GM15510 (cell line): ENCODE data around the gene BBS7.
A peak's percentile ranks its signal among the peaks of the same experiment; 100 is the strongest.

Source experiments
- POLR2A ChIP-seq: IDR thresholded peaks from 3 replicates; pipeline ENCODE4 v1.6.1; 2011; ENCODE audit warnings: borderline replicate concordance; ENCODE audit not compliant: insufficient read length; ENCODE audit errors: extremely low read depth

The BBS7 gene

DNA sequence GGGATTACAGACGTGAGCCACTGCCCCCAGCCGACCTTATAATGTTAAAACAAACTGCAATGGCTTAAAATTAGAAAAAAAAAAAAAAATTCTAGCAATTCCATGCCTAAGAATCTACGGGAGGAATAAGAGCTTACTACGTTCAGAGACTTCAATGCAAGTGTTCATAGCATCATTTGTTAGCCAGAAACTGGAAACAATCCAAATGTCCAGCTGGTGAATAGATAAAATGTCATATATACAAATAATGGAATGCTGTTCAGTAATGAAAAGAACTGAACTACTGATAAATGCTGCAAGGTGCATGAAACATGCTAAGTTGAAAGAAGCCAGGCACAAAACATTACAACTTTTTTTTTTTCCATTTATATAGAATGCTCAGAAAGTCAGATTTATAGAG lies 63.9 kb downstream of the BBS7 start:
- TF ChIP-seq POLR2A = no peak

- no peak for TF ChIP-seq POLR2A
Measured at GRCh38 chr4:121801715-121802075, 68.6 kb downstream of the BBS7 start.

DNA sequence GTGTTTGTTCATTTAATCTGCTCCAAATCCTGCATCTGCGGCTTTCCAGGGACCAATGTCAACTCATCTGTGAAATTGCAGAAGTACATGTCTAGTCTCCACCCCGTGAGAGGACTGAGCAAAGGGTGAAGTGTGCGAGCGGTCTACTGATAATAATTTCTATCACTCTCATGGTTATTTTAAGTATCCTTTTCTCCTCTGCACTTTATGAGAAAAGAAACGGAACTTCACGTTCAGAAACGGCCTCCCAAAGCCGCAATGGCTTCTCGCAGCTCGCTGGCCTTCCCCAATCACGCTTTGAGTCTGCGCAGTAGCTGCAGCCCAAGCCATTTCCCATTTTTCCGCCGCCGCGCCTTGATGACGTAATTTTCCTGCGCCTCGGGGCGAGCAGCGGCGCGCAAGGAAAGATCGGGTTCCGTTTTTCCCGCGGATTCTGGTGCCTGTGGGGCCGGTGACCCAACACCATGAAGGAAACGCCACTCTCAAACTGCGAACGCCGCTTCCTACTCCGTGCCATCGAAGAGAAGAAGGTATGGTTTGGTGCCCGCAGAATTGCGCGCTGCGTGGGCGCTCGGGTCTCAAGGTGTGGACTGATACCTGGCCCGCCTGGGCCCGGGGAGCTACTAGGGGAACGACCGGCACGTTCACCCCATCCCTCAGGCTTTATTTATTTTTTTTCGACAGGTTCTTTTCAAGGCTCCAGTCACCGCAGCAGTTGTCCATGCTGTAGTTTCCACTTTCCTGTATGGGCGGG lies 69.1 kb downstream of the BBS7 start, which contains the start of gene EXOSC9:
Gene EXOSC9, plus strand, starts transcription at position 363 of the 754 bp plus-strand sequence. Its CDS starts 102 bp downstream, at position 465.
- peak; percentile 79 for TF ChIP-seq POLR2A

DNA sequence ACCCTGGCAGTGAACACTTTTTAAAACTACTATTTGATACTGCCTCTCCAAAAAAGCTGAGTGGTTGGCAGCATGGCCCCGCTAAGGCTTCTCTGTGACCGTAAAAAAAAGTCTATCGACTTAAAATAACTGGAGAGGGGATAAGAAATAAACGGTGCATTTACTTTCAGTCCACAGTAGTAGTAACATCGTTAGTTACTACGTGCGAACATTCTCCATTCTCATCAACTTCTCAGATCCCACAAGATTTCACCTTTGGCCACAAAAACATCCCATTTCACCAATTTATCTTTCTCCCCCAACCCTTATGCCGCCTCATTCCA lies 69.7 kb downstream of the BBS7 start:
- TF ChIP-seq POLR2A = no peak

DNA sequence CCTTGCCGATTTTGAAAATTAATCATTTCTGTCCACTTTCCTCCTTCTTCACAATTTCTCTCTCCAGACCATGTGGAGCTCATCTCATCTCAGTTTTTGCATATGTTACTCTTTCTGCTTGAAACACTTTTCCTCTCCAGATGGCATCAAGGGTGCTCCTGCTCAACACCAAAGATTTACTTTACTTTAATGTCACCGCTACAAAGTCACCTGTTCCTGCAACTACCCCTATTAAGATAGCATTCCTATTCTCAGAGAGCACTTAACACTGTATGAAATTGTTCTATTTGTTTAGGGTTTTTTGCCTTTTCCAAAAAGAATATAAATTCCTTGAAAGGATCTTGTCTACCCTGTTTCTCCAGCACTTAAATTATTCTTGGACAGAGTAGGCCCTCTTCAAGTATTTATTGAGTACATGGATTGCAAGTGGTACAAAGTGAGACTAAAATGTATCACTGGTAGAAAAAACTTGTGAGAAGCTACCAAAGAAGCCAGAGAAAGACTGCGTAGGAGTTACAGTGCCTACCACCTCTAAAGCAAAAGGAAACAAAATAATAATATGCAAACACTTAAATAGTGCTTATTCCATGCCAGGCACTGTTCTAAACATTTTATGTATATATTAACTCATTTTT lies 70.3 kb downstream of the BBS7 start:
- TF ChIP-seq POLR2A = no peak

DNA sequence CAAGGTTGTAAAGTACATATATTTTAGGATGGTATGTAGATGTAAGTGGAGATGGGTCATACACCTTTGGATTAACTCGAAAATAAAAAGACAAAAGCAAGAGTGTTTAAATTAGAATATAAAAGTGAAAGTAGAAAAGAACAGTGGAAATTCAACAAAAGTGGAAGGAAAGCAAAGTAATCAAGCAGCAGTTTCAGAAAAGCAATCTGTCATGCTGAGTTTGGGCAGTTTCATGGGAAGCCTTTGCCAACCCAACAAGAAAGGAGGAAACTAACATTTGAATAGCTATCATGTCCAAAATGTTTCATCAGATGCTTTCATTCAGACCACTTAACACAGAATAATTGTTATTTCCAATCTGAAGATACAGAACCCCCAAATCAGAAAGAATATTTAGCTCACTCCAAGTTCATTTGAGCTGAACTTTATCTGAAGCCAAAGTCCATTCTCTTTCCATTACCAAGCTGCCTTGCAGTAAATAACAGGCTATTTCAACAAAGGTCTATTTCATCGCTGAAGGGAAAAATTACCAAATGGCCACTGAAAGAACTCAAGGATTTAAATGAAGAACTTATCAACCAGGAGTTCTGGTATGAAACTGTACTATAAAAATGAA lies 71.0 kb downstream of the BBS7 start:
- TF ChIP-seq POLR2A = no peak

- no peak for TF ChIP-seq POLR2A
Measured at GRCh38 chr4:121796283-121796682, 74.0 kb downstream of the BBS7 start.

- TF ChIP-seq POLR2A = no peak
Measured at GRCh38 chr4:121794505-121795188, 75.6 kb downstream of the BBS7 start.

GRCh38 chr4:121792966-121793365 lies 77.3 kb downstream of the BBS7 start:
- no peak for TF ChIP-seq POLR2A

GRCh38 chr4:121791481-121791880 lies 78.8 kb downstream of the BBS7 start:
- TF ChIP-seq POLR2A = no peak

DNA sequence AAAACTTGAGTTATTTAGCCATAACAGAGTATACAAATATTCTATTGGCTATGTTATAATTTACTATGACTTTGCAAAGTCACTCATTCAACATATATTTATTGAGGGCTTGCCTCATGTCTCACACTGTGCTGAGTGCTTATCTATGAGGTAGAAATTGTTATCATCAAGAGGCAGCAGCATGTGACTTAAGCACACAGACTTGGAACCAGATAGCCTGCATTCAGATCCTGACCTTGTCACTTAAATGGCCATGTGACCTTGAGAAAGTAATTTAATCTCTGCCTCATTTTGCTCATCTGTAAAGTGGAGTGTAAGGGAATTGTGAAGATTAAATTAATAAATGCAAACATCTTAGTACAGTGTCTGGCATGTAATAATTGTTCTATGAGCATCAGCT lies 79.3 kb downstream of the BBS7 start:
- no peak for TF ChIP-seq POLR2A

DNA sequence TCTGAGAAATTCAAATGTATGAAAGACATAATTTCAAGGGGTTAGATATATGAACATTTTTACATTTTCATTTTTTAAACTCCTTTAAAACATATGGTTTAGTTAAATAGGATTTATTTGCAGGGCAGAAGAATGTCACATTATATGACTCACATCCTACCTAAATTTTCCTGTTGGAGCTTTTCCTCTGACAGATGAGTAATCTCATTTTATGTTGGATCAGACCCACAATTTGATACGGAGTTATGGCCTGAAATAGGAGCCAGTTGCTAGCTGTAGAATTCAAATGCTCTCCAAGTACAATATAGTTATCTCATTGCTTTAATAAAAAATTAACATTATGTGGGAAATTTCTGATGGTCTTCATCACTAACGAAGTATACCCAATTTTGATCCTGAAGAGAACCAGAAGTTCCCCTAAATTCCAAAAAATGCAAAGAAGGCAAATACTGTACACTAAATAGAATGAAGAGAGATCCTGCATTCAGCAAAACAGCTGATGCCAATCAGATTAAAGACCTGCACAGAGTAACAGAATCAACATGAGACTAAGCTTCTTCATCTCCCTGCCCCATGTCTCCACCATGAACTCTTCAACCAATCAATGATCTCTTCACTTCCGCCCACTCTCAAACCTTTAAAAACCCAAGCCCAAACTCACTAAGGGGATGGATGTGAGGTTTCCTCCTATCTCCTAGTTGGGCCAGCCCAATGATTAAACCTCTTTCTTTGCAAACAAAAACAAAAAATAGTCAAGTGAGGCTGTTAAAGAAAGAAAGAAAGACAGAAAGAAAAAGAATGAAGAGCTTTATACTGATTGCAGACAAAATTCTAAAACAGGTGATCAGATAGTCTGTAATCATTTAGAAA lies 80.1 kb downstream of the BBS7 start:
- TF ChIP-seq POLR2A = no peak

GRCh38 chr4:121789455-121789854 lies 80.8 kb downstream of the BBS7 start:
- TF ChIP-seq POLR2A = no peak

GRCh38 chr4:121788896-121789295 lies 81.4 kb downstream of the BBS7 start:
- no peak for TF ChIP-seq POLR2A
